ENCODE data around the gene ATG9A.

- TF ChIP-seq CTCF (IDR thresholded peaks at IDR 0.05; ENCODE audit: insufficient read depth, low read depth, low read length) = no peak
- no peak for TF ChIP-seq EZH2 (IDR thresholded peaks at IDR 0.05; ENCODE audit: insufficient read depth, low read length)
Measured at GRCh38 chr2:219183151-219183772, 46.2 kb downstream of the ATG9A start.

All from astrocyte (in vitro differentiated cells and primary cell).